ENCODE data around the gene ITPR3. TPM values are rescaled to one million over a fixed set of nuclear protein-coding genes. Genes with fewer than 3 reads are reported as not detected.

The ITPR3 gene
- total RNA-seq, 1 experiment from 2014 or later, result 143 TPM

GRCh38 chr6:33634946-33635345, 13.8 kb downstream of the ITPR3 start:
- peak overlapping the region; percentile 81 for H3K4me3 Mint-ChIP-seq (ENCODE audit: low read depth, unreplicated experiment)
- peaks cover 39% of the 10 kb centered on the region for H3K36me3 Mint-ChIP-seq (ENCODE audit: insufficient read depth, unreplicated experiment)
- DNase-seq, result no peak
- no peaks in the 10 kb centered on the region for H3K9me3 Mint-ChIP-seq (ENCODE audit: low read depth, unreplicated experiment)
- intact Hi-C loops (cut with micrococcal nuclease; ENCODE audit: unreplicated experiment), result loop anchor here (5.0 kb wide), 1 partner anchor 48 kb away; no protein-coding TSS in a partner anchor
- CTCF ChIA-PET, result interaction anchor here (0.6 to 1.3 kb wide), 4 partner anchors 20 to 225 kb away, joined by 3 to 6 read pairs (median 4); no protein-coding TSS in a partner anchor
- TF ChIP-seq, protein P1, sequence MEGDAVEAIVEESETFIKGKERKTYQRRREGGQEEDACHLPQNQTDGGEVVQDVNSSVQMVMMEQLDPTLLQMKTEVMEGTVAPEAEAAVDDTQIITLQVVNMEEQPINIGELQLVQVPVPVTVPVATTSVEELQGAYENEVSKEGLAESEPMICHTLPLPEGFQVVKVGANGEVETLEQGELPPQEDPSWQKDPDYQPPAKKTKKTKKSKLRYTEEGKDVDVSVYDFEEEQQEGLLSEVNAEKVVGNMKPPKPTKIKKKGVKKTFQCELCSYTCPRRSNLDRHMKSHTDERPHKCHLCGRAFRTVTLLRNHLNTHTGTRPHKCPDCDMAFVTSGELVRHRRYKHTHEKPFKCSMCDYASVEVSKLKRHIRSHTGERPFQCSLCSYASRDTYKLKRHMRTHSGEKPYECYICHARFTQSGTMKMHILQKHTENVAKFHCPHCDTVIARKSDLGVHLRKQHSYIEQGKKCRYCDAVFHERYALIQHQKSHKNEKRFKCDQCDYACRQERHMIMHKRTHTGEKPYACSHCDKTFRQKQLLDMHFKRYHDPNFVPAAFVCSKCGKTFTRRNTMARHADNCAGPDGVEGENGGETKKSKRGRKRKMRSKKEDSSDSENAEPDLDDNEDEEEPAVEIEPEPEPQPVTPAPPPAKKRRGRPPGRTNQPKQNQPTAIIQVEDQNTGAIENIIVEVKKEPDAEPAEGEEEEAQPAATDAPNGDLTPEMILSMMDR (IDR thresholded peaks at IDR 0.05; ENCODE audit: unreplicated experiment), result no peak
- no peak overlapping the region for H3K27ac Mint-ChIP-seq (ENCODE audit: unreplicated experiment)
- peaks cover 87% of the 10 kb centered on the region for H3K4me1 Mint-ChIP-seq (ENCODE audit: low read depth, unreplicated experiment)
- no TSS peak for BruUV-seq (replicated peaks)
- no peaks in the 10 kb centered on the region for H3K27me3 Mint-ChIP-seq (ENCODE audit: unreplicated experiment)

- intact Hi-C loops (cut with micrococcal nuclease; ENCODE audit: unreplicated experiment), result no loop called here
These were observed 15.5 kb downstream of the ITPR3 start for GRCh38 chr6:33636655-33637054.

DNA sequence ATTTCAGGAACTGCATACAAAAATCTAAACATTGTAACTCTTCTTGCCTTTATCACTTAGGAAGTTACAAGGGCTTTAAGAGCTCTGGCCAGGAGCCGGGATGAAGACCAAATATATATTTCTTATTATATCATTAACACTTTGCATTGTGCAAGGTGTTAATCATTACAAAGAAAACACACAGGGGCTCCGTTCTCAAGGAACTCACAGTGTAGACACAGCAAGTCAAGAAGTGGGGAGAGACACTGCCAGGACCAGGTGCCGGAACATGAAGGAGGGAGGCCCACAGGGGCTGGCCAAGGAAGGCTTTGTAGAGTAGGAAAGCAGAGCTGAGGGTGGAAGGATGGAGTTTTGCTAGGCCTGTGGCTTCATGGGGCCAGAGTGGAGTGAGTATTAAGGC, 17.4 kb downstream of the ITPR3 start:
- Mint-ChIP-seq H3K9me3 (ENCODE audit: low read depth, unreplicated experiment) (no peaks in the 10 kb centered on the region), H3K27ac (ENCODE audit: unreplicated experiment) (peak overlapping the region; percentile 78), H3K4me3 (ENCODE audit: low read depth, unreplicated experiment) (peak overlapping the region; percentile 42), H3K36me3 (ENCODE audit: insufficient read depth, unreplicated experiment) (peaks cover 30% of the 10 kb centered on the region), H3K27me3 (ENCODE audit: unreplicated experiment) (no peaks in the 10 kb centered on the region), H3K4me1 (ENCODE audit: low read depth, unreplicated experiment) (peaks cover 60% of the 10 kb centered on the region)
- intact Hi-C loops (cut with micrococcal nuclease; ENCODE audit: unreplicated experiment), result no loop called here
- CTCF ChIA-PET, result interaction anchor here (0.6 to 1.4 kb wide), 5 partner anchors 13 to 184 kb away, joined by 3 to 4 read pairs (median 3); partner anchors contain the start of genes BAK1 and ZBTB9
- TF ChIP-seq, protein P1 (IDR thresholded peaks at IDR 0.05; ENCODE audit: unreplicated experiment), result no peak
- peak; percentile 69 for DNase-seq
- BruUV-seq (replicated peaks), result no TSS peak

More at GRCh38 chr6:33636655-33637054, 15.5 kb downstream of the ITPR3 start:
- no TSS peak for BruUV-seq (replicated peaks)
- CTCF ChIA-PET, result interaction anchor here (1.0 kb wide), 1 partner anchor 22 kb away, joined by 3 read pairs; no protein-coding TSS in a partner anchor
- H3K27ac Mint-ChIP-seq (ENCODE audit: unreplicated experiment), result peak overlapping the region; percentile 8
- H3K4me3 Mint-ChIP-seq (ENCODE audit: low read depth, unreplicated experiment), result no peak overlapping the region
- TF ChIP-seq, protein P1 (IDR thresholded peaks at IDR 0.05; ENCODE audit: unreplicated experiment), result no peak
- peaks cover 39% of the 10 kb centered on the region for H3K36me3 Mint-ChIP-seq (ENCODE audit: insufficient read depth, unreplicated experiment)
- H3K4me1 Mint-ChIP-seq (ENCODE audit: low read depth, unreplicated experiment), result peaks cover 77% of the 10 kb centered on the region
- DNase-seq, result no peak
- no peaks in the 10 kb centered on the region for H3K27me3 Mint-ChIP-seq (ENCODE audit: unreplicated experiment)
- H3K9me3 Mint-ChIP-seq (ENCODE audit: low read depth, unreplicated experiment), result no peaks in the 10 kb centered on the region

DNA sequence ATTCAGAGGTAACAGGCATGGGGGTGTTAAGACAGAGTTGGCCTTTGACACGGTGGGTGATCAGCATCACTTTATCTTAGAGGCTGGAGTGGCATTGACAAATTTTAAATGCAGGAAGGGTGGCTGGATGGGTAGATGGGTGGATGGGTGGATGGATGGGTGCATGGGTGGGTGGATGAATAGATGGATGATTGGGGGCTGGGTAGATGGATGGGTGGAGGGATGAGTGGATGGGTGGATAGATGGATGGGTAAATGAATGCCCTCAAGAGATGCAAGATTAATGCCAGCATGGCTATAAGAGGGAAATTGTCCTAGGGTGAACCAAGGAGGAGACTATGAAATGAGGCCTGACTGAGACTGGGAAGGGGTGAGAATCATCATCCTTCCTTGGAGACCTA, 18.4 kb downstream of the ITPR3 start:
- Mint-ChIP-seq H3K27ac (ENCODE audit: unreplicated experiment) (peak overlapping the region; percentile 14), H3K4me3 (ENCODE audit: low read depth, unreplicated experiment) (no peak overlapping the region), H3K9me3 (ENCODE audit: low read depth, unreplicated experiment) (no peaks in the 10 kb centered on the region), H3K27me3 (ENCODE audit: unreplicated experiment) (no peaks in the 10 kb centered on the region), H3K36me3 (ENCODE audit: insufficient read depth, unreplicated experiment) (peaks cover 23% of the 10 kb centered on the region), H3K4me1 (ENCODE audit: low read depth, unreplicated experiment) (peaks cover 50% of the 10 kb centered on the region)
- DNase-seq, result no peak
- intact Hi-C loops (cut with micrococcal nuclease; ENCODE audit: unreplicated experiment), result no loop called here
- CTCF ChIA-PET, result interaction anchor here (1.4 kb wide), 1 partner anchor 12 kb away, joined by 4 read pairs; no protein-coding TSS in a partner anchor
- TF ChIP-seq, protein P1 (IDR thresholded peaks at IDR 0.05; ENCODE audit: unreplicated experiment), result no peak
- BruUV-seq (replicated peaks), result no TSS peak
